Right lobe of liver (tissue), 6 donors: ENCODE data around the gene NEGR1. TPM values are rescaled to one million over a fixed set of nuclear protein-coding genes. Genes with fewer than 3 reads are reported as not detected.

Experiments
- ATAC-seq, 4 donors: fragments of 200-7000 bp; cut with Tn5 transposase; one replicate each; pipeline ENCODE4 v1.9.1; 2020; ENCODE audit warnings: mild to moderate bottlenecking in 4 of 4, moderate library complexity in 4 of 4
- DNase-seq, 3 donors: peaks; one replicate each; pipeline ENCODE4 v3.0.0-alpha.2; 2020
- H3K27ac ChIP-seq, 3 donors: fragments of 200-600 bp; one replicate each; pipeline ENCODE4 v1.8.0; 2022
- H3K27me3 ChIP-seq, 2 donors: fragments of 200-600 bp; one replicate each; pipeline ENCODE4 v1.8.0; 2022
- H3K36me3 ChIP-seq, 4 donors: fragments of 200-600 bp; sonication (generic) in 1 of 4; one replicate each; pipeline versions ENCODE4 v1.5.1 to v1.8.0; 2017 to 2022; ENCODE audit warnings: control low read depth in 1 of 4
- H3K4me1 ChIP-seq, 4 donors: fragments of 200-600 bp; sonication (generic) in 1 of 4; one replicate each; pipeline versions ENCODE4 v1.5.1 to v1.8.0; 2017 to 2022; ENCODE audit warnings: control low read depth in 1 of 4
- H3K4me3 ChIP-seq, 3 donors: fragments of 200-600 bp; one replicate each; pipeline ENCODE4 v1.8.0; 2022
- H3K9me3 ChIP-seq, 4 donors: fragments of 200-600 bp; sonication (generic) in 1 of 4; one replicate each; pipeline versions ENCODE4 v1.5.1 to v1.8.0; 2017 to 2022; ENCODE audit warnings: control low read depth in 1 of 4
- POLR2A ChIP-seq: fragments of 450-650 bp; IDR thresholded peaks from one replicate; pipeline ENCODE4 v1.6.1; 2017; ENCODE audit warnings: antibody characterized with exemption, mild to moderate bottlenecking
- WGBS: methylation state at CpG from one replicate; pipeline ENCODE4 v1.1.6; 2018; ENCODE audit warnings: low coverage, low lambda C conversion rate; ENCODE audit not compliant: insufficient coverage; ENCODE audit errors: missing lambda C conversion rate; 5-methylcytosine and 5-hydroxymethylcytosine counted together
- intact Hi-C, 2 donors: fragments of 100-400 bp; cut with DNase I; formaldehyde crosslinking; loops; one replicate each; pipeline versions ENCODE4 v1.11.2 to v1.14.1; 2022
- total RNA-seq, 6 experiments: library from RNA; depleted of rRNA in 2 of 6; stranded (reverse); fragments of >200 nt in 2 of 6; fragmentation: NEBNext Ultra II Directional in 3 of 6; extraction: Animal tissue kit (Norgen Biotek cat#: 25700) in 3 of 6; gene quantifications; one replicate each; pipeline versions ENCODE4 v1.1.0 to v1.2.4, GENCODE V29; 2016 to 2023
- TF ChIP-seq, protein P1 (sequence below), 4 donors: fragments of 200-600 bp in 3 of 4; fragments of 450-650 bp in 1 of 4; IDR thresholded peaks; one replicate each; pipeline versions ENCODE4 v1.5.1 to v1.8.0; 2016 to 2022; ENCODE audit warnings: antibody characterized with exemption in 4 of 4, mild to moderate bottlenecking in 2 of 4
- donor health status: DM: no; HTN: yes; CAD: no.
- donor health status: DM: no; HTN: no; CAD: no.
- donor health status: DM: no; HTN: no; CAD: no.
- donor health status: DM: no; HTN: yes; CAD: no.
- donor health status: DM: no; HTN: yes; CAD: no.

The NEGR1 gene
- total RNA-seq, 6 experiments from 2014 or later: 0.02 to 0.31 (median 0.14) TPM

DNA sequence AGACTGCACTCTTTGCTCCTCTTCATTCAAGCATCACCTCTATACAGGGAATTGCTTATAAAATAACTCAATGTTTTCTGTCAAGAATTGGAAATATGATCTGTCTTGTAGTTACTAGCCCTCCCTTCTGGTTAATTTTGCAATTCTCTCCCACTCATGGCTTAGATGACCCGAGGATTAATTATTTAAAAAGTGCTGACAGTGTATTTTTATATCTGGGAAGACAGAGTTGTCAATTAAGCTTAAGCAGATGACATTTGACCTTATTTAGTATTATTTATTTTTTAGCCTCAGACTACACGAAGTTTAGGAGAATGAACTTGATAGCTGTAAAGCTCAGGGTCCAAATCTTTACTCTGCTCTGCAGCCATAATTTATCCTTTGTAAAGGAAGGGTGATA, 538.5 kb downstream of the NEGR1 start:
- Histone ChIP-seq H3K9me3 (no peaks in the 10 kb centered on the region), H3K27me3 (no peaks in the 10 kb centered on the region), H3K4me1 (no peaks in the 10 kb centered on the region), H3K4me3 (no peak overlapping the region), H3K36me3 (no peaks in the 10 kb centered on the region), H3K27ac (no peak overlapping the region)
- no peak for TF ChIP-seq POLR2A
- TF ChIP-seq, protein P1, sequence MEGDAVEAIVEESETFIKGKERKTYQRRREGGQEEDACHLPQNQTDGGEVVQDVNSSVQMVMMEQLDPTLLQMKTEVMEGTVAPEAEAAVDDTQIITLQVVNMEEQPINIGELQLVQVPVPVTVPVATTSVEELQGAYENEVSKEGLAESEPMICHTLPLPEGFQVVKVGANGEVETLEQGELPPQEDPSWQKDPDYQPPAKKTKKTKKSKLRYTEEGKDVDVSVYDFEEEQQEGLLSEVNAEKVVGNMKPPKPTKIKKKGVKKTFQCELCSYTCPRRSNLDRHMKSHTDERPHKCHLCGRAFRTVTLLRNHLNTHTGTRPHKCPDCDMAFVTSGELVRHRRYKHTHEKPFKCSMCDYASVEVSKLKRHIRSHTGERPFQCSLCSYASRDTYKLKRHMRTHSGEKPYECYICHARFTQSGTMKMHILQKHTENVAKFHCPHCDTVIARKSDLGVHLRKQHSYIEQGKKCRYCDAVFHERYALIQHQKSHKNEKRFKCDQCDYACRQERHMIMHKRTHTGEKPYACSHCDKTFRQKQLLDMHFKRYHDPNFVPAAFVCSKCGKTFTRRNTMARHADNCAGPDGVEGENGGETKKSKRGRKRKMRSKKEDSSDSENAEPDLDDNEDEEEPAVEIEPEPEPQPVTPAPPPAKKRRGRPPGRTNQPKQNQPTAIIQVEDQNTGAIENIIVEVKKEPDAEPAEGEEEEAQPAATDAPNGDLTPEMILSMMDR (IDR thresholded peaks at IDR 0.05): no peak
- DNase-seq (no peak), ATAC-seq (no peak)
- intact Hi-C loops: no loop called here
- WGBS: 10% methylated on average over 2 of the region's 2 CpGs

DNA sequence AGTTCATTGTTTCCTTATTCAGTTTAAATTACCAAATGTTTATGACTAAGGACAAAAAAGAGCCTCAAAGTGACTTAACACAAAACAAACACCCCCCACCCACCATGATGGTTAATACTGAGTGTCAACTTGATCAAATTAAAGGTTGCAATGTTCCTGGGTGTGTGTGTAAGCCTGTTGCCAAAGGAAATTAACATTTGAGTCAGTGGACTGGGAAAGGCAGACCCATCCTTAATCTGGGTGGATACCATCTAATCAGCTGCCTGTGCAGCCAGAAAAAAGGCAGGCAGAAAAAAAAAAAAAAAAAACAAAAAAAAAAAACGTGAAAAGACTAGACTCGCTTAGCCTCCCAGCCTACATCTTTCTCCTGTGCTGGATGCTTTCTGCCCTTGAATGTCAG, 543.4 kb downstream of the NEGR1 start:
- H3K9me3 ChIP-seq: no peaks in the 10 kb centered on the region
- 22% methylated on average over 2 of the region's 2 CpGs for WGBS
- TF ChIP-seq, protein P1 (IDR thresholded peaks at IDR 0.05): no peak
- TF ChIP-seq POLR2A: no peak
- no peaks in the 10 kb centered on the region for H3K27me3 ChIP-seq
- no peak overlapping the region for H3K4me3 ChIP-seq
- no peak for DNase-seq
- no peaks in the 10 kb centered on the region for H3K36me3 ChIP-seq
- H3K4me1 ChIP-seq: no peaks in the 10 kb centered on the region
- intact Hi-C loops: no loop called here
- no peak for ATAC-seq
- H3K27ac ChIP-seq: no peak overlapping the region

DNA sequence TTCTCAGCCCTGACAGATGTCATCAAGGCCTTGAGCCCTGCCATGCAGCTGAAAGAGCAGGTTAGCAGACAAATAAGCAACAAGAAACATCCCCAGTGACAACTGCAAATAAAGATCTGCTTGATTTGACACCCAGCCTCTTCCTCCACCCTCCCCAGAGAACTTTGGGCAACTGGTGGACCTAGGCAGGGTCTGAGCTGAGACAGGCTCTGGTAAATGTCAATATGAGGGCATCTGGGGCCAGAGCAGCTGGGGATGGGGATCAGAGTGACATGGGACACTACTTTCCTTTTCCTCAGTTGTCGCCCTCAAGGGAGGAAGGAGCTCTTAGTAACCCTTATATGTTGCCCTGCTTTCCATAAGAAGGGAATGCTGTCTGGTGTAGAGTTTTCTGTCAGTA, 544.1 kb downstream of the NEGR1 start:
- no CpG with 5 or more reads among the region's 1 CpG for WGBS
- no peak overlapping the region for H3K27ac ChIP-seq
- no peaks in the 10 kb centered on the region for H3K36me3 ChIP-seq
- no peaks in the 10 kb centered on the region for H3K27me3 ChIP-seq
- DNase-seq: no peak
- H3K4me3 ChIP-seq: no peak overlapping the region
- no peaks in the 10 kb centered on the region for H3K9me3 ChIP-seq
- no peaks in the 10 kb centered on the region for H3K4me1 ChIP-seq
- TF ChIP-seq, protein P1 (IDR thresholded peaks at IDR 0.05): no peak
- TF ChIP-seq POLR2A: no peak
- intact Hi-C loops: no loop called here
- no peak for ATAC-seq

DNA sequence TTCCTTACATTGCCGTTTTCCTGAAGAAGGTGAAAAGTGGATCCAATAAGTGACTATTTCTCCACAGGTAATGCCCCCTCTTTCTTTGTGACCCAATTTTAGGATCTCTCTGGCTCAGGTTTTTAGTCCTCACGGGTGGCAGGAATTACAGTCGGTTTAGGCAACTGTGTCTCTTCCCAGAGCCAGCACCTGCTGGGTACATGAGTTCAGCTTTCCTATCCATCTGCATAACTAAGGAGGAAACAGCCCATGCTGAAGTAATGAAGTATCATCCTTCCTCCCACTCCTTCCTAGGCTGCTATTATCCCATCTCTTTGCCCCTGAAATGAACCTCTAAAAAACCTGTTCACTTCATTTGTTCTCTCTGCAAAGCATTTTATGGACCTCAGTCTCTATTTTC, 544.6 kb downstream of the NEGR1 start:
- no peak for DNase-seq
- Histone ChIP-seq H3K4me3 (no peak overlapping the region), H3K36me3 (no peaks in the 10 kb centered on the region), H3K4me1 (no peaks in the 10 kb centered on the region), H3K27ac (no peak overlapping the region), H3K9me3 (no peaks in the 10 kb centered on the region), H3K27me3 (no peaks in the 10 kb centered on the region)
- 31% methylated on average over 3 of the region's 3 CpGs for WGBS
- intact Hi-C loops: no loop called here
- TF ChIP-seq, protein P1 (IDR thresholded peaks at IDR 0.05): no peak
- TF ChIP-seq POLR2A: no peak
- ATAC-seq: no peak

DNA sequence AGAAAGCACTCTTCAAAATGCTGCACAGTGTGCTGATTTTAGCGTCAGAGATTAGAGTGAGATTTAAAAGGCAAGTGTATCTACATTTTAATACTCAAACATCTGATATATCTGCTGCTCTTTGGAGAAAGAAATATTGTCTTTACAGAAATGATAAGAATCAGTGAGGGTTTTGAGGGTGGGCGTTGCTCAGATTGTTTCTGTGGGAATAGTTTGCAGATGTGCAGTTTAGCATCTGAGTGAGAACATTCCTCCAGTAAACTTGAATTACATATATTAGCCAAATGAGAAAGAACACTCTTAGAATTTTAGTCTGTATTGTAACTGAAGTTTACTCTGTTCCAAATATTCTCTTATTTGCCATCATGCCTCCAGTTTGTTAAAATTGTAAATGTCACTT, 549.2 kb downstream of the NEGR1 start:
- TF ChIP-seq, protein P1 (IDR thresholded peaks at IDR 0.05): no peak
- no peak for TF ChIP-seq POLR2A
- intact Hi-C loops: no loop called here

More for the DNA sequence above, 549.2 kb downstream of the NEGR1 start:
- WGBS: 33% methylated on average over 2 of the region's 2 CpGs
- Histone ChIP-seq H3K27me3 (no peaks in the 10 kb centered on the region), H3K4me1 (no peaks in the 10 kb centered on the region), H3K27ac (no peak overlapping the region), H3K9me3 (no peaks in the 10 kb centered on the region), H3K36me3 (no peaks in the 10 kb centered on the region), H3K4me3 (no peak overlapping the region)
- ATAC-seq: no peak
- DNase-seq: no peak
